ENCODE data around the gene ALOX12B.
"Not testable (repeated sequence)": the region's sequence is repeated elsewhere in the genome, so short reads cannot be mapped to it uniquely, and the experiment has no call there.

Gene ALOX12B

DNA sequence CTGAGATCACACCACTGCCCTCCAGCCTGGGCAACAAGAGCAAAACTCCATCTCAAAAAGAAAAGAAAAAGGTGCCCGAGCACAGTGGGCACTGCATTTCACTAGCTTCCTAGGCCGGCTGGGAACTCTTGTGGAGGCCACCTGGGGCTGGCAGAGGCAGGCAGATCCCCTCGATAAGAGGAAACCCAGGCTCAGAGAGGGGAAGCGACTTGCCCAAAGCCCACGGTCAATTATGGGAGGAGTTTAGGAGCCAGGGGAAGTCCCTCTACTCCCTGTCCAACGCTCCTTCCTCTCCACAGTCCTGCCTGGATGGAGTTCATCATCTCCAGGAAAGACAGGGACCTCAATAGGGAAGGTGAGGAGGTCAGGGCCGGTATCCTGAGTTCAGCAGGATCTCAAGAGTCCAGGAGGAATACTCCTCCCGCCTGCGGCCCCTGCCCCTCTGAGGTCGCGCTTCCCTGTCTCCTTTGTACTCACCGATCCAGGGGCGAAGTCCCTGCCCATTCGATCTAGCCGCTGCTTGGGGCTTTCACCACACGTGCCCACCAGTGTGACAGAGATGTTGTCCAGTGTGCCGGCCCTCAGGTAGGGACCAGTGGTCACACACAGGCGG is 30.0 kb upstream of the ALOX12B start:
- Histone ChIP-seq H3K27me3 (ENCODE audit: low read depth, low read length) (peaks cover 37% of the 10 kb centered on the region), H3K4me3 (ENCODE audit: low read depth in 1 of 2, low read length in 2 of 2) (peak overlapping the region; percentile 75 to 84), H3K36me3 (ENCODE audit: control insufficient read depth in 1 of 2, insufficient read depth in 2 of 2, low read length in 2 of 2) (no peaks in the 10 kb centered on the region), H3K27ac (ENCODE audit: low read length) (no peak overlapping the region), H3K4me1 (ENCODE audit: control insufficient read depth in 1 of 2, insufficient read depth in 2 of 2, low read length in 2 of 2) (peaks cover 20 to 36% of the 10 kb centered on the region in 2 donors), H3K9me3 (ENCODE audit: control insufficient read depth in 1 of 2, low read length in 2 of 2) (no peaks in the 10 kb centered on the region)

DNA sequence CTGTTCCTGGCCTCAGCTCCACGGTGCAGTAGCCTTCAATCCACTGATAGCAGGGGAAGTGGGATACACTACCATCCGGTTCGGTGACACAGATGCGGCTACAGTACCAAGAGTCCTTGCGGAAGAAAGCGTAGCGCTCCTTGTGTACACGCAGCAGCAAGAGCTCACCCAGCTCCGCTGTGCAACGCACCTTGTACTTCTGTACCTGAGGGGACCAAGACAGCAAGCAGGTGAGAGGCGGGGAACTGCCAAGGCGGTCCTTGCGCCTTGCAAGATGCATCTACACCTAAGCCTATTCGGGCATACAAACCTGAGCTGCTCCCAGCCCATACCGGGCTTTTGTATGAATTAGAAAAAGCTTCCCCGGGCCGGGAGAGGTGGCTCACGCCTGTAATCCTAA is 29.3 kb upstream of the ALOX12B start:
- Histone ChIP-seq H3K27ac (ENCODE audit: low read length) (no peak overlapping the region), H3K4me1 (ENCODE audit: control insufficient read depth in 1 of 2, insufficient read depth in 2 of 2, low read length in 2 of 2) (peaks cover 20 to 29% of the 10 kb centered on the region in 2 donors), H3K9me3 (ENCODE audit: control insufficient read depth in 1 of 2, low read length in 2 of 2) (no peaks in the 10 kb centered on the region), H3K36me3 (ENCODE audit: control insufficient read depth in 1 of 2, insufficient read depth in 2 of 2, low read length in 2 of 2) (no peaks in the 10 kb centered on the region), H3K4me3 (ENCODE audit: low read depth in 1 of 2, low read length in 2 of 2) (no peak overlapping the region), H3K27me3 (ENCODE audit: low read depth, low read length) (peaks cover 41% of the 10 kb centered on the region)

DNA sequence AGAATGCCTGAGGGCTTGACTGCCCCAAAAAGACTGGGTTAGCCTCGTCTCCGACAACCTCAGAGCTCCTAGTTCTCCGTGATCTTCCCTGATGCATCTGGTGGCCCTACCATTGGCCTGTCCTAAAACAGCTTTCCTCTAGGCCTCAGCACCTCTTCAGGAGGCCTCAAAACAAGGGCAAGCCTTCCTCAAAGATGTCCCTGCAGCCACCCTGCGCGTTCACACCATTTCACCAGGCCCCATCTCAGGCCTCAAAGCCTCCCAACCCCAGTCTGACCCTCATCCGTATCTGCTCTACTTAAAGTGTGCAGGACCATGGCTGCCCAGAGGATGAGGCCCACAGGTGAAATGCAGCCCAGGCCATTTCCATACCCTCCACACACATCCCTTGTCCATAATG is 23.4 kb upstream of the ALOX12B start:
- H3K4me1 ChIP-seq (ENCODE audit: control insufficient read depth in 1 of 2, insufficient read depth in 2 of 2, low read length in 2 of 2), result peaks cover 0 to 7% of the 10 kb centered on the region in 2 donors
- H3K4me3 ChIP-seq (ENCODE audit: low read depth in 1 of 2, low read length in 2 of 2), result no peak overlapping the region
- no peaks in the 10 kb centered on the region for H3K36me3 ChIP-seq (ENCODE audit: control insufficient read depth in 1 of 2, insufficient read depth in 2 of 2, low read length in 2 of 2)
- no peak overlapping the region for H3K27ac ChIP-seq (ENCODE audit: low read length)
- peaks cover 52% of the 10 kb centered on the region for H3K27me3 ChIP-seq (ENCODE audit: low read depth, low read length)
- no peaks in the 10 kb centered on the region for H3K9me3 ChIP-seq (ENCODE audit: control insufficient read depth in 1 of 2, low read length in 2 of 2)

DNA sequence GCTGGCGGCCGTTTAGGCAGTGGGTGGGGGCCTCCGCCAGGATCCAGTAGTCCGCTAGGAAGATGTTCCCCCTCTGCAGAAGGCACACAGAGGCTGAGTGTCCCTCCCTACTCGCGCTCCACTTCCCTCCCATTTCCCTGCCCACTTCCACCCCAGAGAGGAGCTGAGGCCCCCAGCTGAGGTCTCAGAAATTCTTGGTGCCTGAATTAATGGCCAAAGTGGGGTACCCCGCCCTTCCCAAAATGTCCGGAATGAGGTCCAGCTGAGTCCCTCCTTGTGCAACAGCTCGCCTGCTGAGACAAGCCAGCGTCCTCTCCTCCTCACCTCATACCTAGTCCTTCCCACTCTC is 22.9 kb upstream of the ALOX12B start:
- Histone ChIP-seq H3K4me3 (ENCODE audit: low read depth in 1 of 2, low read length in 2 of 2) (peak overlapping the region in 1 of 2 donors; percentile 48), H3K9me3 (ENCODE audit: control insufficient read depth in 1 of 2, low read length in 2 of 2) (no peaks in the 10 kb centered on the region)

DNA sequence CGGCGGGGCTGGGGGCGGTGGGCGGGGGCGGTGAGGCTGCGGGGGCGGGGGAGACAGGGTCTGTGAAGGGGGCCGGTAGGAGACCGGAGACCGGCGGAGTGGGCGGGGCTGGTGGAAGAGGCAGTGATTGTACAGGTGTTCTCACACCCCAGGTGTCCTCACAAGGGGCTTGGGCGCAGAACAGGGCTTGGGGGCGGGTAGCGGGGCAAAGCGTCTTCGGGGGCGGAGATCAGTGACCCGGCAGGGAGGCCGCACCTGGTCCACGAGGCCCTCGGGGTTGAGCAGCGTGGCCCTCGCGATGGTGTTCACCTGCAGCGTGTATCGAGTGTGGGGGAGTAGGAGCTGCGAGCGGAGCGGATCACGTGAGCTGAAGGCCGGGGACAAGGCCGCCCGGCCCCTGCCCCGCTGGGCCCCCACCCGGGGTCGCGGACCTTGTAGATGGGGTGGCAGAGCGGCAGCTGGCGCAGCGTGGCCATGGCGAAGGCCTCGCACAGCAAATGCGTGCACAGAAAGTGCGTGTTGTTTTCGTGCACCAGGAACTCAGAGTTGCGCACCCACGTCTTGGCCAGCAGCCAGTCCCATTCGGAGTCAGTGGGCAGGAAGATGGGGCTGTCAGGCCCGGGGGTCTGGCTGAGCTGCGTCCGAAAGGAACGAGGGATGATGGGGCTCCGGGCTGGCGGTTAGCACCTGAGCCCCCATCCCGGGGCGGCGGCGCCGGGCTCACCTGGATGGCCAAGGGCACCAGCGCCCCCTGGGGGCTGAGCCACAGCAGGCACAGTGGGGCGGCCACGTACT is 22.3 kb upstream of the ALOX12B start:
- Histone ChIP-seq H3K27me3 (ENCODE audit: low read depth, low read length) (peaks cover 43% of the 10 kb centered on the region), H3K9me3 (ENCODE audit: control insufficient read depth in 1 of 2, low read length in 2 of 2) (no peaks in the 10 kb centered on the region), H3K27ac (ENCODE audit: low read length) (no peak overlapping the region), H3K4me1 (ENCODE audit: control insufficient read depth in 1 of 2, insufficient read depth in 2 of 2, low read length in 2 of 2) (peaks cover 0 to 7% of the 10 kb centered on the region in 2 donors), H3K4me3 (ENCODE audit: low read depth in 1 of 2, low read length in 2 of 2) (peak overlapping the region; percentile 16 to 48), H3K36me3 (ENCODE audit: control insufficient read depth in 1 of 2, insufficient read depth in 2 of 2, low read length in 2 of 2) (no peaks in the 10 kb centered on the region)

More for the DNA sequence above, 22.9 kb upstream of the ALOX12B start:
- Histone ChIP-seq H3K27me3 (ENCODE audit: low read depth, low read length) (peaks cover 47% of the 10 kb centered on the region), H3K36me3 (ENCODE audit: control insufficient read depth in 1 of 2, insufficient read depth in 2 of 2, low read length in 2 of 2) (no peaks in the 10 kb centered on the region), H3K4me1 (ENCODE audit: control insufficient read depth in 1 of 2, insufficient read depth in 2 of 2, low read length in 2 of 2) (peaks cover 0 to 7% of the 10 kb centered on the region in 2 donors), H3K27ac (ENCODE audit: low read length) (no peak overlapping the region)

DNA sequence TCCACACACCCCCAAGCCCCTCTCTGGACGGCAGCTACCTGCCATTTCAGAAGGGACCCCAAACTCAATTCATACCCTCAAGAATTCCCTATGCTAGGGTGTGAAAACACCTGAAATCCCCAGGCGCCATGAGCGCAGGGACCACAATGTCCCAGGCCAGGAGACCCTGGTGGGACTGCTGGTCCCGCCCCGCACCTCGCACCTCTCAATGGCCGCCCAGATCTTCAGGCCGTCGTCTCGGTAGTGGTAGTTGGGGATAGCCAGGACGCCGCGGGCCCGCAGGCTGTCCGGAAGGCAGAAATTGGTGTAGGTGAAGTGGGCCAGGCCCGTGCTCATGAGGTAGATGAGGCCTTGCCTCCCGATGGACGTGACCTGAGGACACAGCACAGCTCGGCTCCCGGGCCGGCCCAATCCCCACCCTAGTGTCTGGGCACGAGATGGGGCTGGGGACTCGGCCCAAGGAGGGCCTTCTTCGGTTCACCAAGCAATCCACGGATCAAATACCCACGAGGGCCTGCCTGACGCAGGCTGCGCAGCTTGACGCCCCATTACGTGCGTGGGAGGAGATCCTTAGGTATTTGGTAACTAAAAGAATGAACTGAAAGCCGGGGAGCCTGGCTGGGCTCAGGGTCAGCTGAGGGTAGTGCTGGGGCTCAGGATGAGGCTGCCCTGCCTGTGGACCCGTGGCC is 21.6 kb upstream of the ALOX12B start:
- H3K4me1 ChIP-seq (ENCODE audit: control insufficient read depth in 1 of 2, insufficient read depth in 2 of 2, low read length in 2 of 2), result peaks cover 0 to 7% of the 10 kb centered on the region in 2 donors
- no peak overlapping the region for H3K27ac ChIP-seq (ENCODE audit: low read length)
- H3K9me3 ChIP-seq (ENCODE audit: control insufficient read depth in 1 of 2, low read length in 2 of 2), result no peaks in the 10 kb centered on the region
- H3K27me3 ChIP-seq (ENCODE audit: low read depth, low read length), result peaks cover 37% of the 10 kb centered on the region
- H3K36me3 ChIP-seq (ENCODE audit: control insufficient read depth in 1 of 2, insufficient read depth in 2 of 2, low read length in 2 of 2), result no peaks in the 10 kb centered on the region
- H3K4me3 ChIP-seq (ENCODE audit: low read depth in 1 of 2, low read length in 2 of 2), result no peak overlapping the region

DNA sequence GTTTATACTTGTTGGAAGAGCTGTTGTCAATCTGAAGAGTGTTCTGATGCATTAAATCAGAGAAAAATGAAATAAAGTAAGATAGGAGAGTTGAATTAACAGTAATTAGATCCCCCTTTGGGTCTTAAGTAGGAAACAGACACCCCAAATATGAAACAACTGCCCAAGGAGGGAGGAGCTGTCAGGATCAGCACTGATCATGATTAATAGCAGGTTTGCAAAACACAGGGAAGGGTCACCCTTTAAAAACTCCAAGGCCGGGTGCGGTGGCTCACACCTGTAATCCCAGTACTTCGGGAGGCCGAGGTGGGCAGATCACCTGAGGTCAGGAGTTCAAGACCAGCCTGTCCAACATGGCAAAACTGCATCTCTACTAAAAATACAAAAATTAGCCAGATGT is 19.5 kb upstream of the ALOX12B start:
- H3K4me1 ChIP-seq (ENCODE audit: control insufficient read depth in 1 of 2, insufficient read depth in 2 of 2, low read length in 2 of 2); H3K36me3 ChIP-seq (ENCODE audit: control insufficient read depth in 1 of 2, insufficient read depth in 2 of 2, low read length in 2 of 2); H3K9me3 ChIP-seq (ENCODE audit: control insufficient read depth in 1 of 2, low read length in 2 of 2); H3K4me3 ChIP-seq (ENCODE audit: low read depth in 1 of 2, low read length in 2 of 2); H3K27ac ChIP-seq (ENCODE audit: low read length): not testable (repeated sequence)
- H3K27me3 ChIP-seq (ENCODE audit: low read depth, low read length), result peaks cover 30% of the 10 kb centered on the region

DNA sequence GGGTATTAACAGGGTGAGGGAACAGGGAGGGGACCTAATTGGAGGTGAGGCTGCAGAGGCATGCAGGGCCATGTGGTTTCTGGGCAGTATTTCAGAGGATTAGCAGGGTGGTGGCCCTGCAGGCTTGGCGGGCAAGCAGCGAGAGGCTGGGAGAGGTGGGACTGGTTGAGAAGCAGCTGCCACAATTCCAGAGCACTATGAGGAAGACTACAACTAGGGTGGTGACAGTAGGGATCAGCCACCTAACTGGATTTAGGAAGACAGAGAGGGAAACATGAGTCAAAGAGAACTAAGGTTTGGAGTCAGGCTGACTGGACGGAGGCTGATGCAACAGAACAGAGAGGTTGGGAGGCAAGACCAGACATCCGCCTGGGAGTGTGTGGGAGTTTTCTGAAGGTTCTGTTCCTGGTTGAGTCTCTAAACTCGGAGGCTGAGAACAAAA is 18.5 kb upstream of the ALOX12B start:
- no peaks in the 10 kb centered on the region for H3K9me3 ChIP-seq (ENCODE audit: control insufficient read depth in 1 of 2, low read length in 2 of 2)
- H3K27ac ChIP-seq (ENCODE audit: low read length), result no peak overlapping the region
- peaks cover 0 to 7% of the 10 kb centered on the region in 2 donors for H3K4me1 ChIP-seq (ENCODE audit: control insufficient read depth in 1 of 2, insufficient read depth in 2 of 2, low read length in 2 of 2)
- H3K36me3 ChIP-seq (ENCODE audit: control insufficient read depth in 1 of 2, insufficient read depth in 2 of 2, low read length in 2 of 2), result no peaks in the 10 kb centered on the region
- H3K27me3 ChIP-seq (ENCODE audit: low read depth, low read length), result peaks cover 21% of the 10 kb centered on the region
- no peak overlapping the region for H3K4me3 ChIP-seq (ENCODE audit: low read depth in 1 of 2, low read length in 2 of 2)

DNA sequence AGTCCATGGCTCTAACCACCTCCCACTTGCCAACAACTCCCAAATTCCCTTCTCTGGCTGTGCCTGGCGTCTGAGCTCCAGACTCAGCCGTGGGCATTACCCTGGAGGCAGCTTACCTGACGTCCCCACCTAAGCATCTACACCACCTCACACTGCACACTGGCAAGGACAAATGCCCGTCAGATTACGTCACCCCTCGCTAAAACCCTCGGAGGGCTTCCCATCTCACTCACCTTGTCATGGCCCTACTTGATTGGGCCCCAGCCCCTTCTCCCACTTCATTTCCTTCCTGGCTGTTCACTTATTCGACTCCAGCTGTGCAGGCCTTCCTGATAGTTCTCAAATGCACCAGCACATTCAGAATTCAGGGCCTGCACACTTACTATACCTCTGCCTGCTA is 17.4 kb upstream of the ALOX12B start:
- no peaks in the 10 kb centered on the region for H3K36me3 ChIP-seq (ENCODE audit: control insufficient read depth in 1 of 2, insufficient read depth in 2 of 2, low read length in 2 of 2)
- H3K27me3 ChIP-seq (ENCODE audit: low read depth, low read length), result peaks cover 10% of the 10 kb centered on the region
- H3K4me3 ChIP-seq (ENCODE audit: low read depth in 1 of 2, low read length in 2 of 2), result no peak overlapping the region
- H3K27ac ChIP-seq (ENCODE audit: low read length), result no peak overlapping the region
- peaks cover 0 to 3% of the 10 kb centered on the region in 2 donors for H3K4me1 ChIP-seq (ENCODE audit: control insufficient read depth in 1 of 2, insufficient read depth in 2 of 2, low read length in 2 of 2)
- no peaks in the 10 kb centered on the region for H3K9me3 ChIP-seq (ENCODE audit: control insufficient read depth in 1 of 2, low read length in 2 of 2)

DNA sequence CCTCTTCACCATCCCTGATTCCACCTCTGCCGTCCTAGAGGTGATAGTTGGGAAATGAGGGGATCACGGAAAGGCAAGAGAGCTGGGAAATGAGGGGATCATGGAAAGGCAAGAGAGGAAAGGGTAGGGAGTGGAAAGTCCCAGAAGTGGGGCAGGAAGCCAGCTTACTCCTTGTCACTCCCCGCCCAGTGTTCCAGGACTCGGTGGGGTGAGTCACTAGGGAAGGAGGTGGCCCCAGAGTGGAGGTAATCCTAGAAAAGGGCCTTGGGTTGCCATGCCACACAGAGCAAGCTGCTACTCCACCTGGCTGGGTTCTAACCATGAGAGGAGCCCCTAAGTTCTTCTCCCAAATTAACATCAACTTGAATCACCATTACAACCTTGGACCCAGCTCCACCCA is 16.0 kb upstream of the ALOX12B start:
- Histone ChIP-seq H3K9me3 (ENCODE audit: control insufficient read depth in 1 of 2, low read length in 2 of 2) (no peaks in the 10 kb centered on the region), H3K4me3 (ENCODE audit: low read depth in 1 of 2, low read length in 2 of 2) (no peak overlapping the region), H3K4me1 (ENCODE audit: control insufficient read depth in 1 of 2, insufficient read depth in 2 of 2, low read length in 2 of 2) (no peaks in the 10 kb centered on the region), H3K36me3 (ENCODE audit: control insufficient read depth in 1 of 2, insufficient read depth in 2 of 2, low read length in 2 of 2) (no peaks in the 10 kb centered on the region), H3K27ac (ENCODE audit: low read length) (no peak overlapping the region), H3K27me3 (ENCODE audit: low read depth, low read length) (peaks cover under 1% of the 10 kb centered on the region)

DNA sequence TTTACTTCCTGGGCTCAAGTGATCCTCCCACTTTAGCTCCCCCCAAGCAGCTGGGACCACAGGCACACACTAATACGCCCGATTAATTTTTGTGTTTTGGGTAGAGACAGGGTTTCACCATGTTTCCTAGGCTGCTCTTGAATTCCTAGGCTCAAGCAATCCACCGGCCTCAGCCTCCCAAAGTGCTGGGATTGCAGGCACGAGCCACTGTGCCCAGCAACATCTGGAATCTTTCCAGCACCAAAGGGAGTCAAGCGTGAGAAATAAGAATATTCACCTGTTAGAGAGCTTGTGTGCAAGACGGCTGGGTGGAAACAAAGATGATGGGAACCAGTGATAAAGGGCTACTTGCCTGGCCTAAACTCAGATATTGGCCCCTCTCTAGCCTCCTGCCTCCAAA is 14.2 kb upstream of the ALOX12B start:
- H3K9me3 ChIP-seq (ENCODE audit: control insufficient read depth in 1 of 2, low read length in 2 of 2), result no peaks in the 10 kb centered on the region
- no peaks in the 10 kb centered on the region for H3K4me1 ChIP-seq (ENCODE audit: control insufficient read depth in 1 of 2, insufficient read depth in 2 of 2, low read length in 2 of 2)
- no peak overlapping the region for H3K4me3 ChIP-seq (ENCODE audit: low read depth in 1 of 2, low read length in 2 of 2)
- no peaks in the 10 kb centered on the region for H3K36me3 ChIP-seq (ENCODE audit: control insufficient read depth in 1 of 2, insufficient read depth in 2 of 2, low read length in 2 of 2)
- no peak overlapping the region for H3K27ac ChIP-seq (ENCODE audit: low read length)
- H3K27me3 ChIP-seq (ENCODE audit: low read depth, low read length), result no peaks in the 10 kb centered on the region

Measured in muscle layer of duodenum (tissue), 2 donors.